ENCODE data around the gene PHKB.

Gene PHKB

DNA sequence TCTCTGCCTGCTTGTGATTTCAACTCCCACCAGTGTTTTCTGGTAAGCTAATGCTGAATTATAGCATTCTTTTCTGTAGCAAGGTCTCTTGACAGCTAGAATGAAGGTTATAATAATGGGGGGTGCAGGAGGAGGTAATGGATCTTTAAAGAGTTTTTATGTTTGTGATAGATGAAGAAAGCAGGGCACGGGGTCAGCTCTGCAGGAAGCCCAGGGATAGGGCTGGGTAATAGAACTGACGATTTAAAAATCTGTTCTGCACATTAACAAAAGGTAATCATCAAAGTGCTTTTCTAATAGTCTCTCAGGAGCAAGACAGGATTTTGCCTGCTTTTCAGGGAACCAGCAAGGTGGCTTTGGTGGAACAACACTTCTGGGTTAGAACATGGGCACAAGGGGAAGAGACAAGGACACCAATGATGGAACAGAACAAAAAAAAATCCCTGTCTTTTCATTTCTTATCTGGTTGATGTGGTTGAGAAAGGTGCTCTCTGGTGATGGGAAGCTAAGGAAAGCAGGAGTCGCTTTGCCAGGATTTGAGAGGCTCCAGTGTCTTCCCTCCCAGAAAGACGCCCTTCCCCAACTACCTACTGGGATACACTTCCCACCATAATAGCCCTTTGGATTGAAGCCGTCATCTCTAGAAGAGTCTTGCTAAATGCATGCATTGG, 263.1 kb downstream of the PHKB start:
- H3K4me1 Mint-ChIP-seq, result no peaks in the 10 kb centered on the region
- H3K4me3 Mint-ChIP-seq, result no peak overlapping the region
- peaks cover 2% of the 10 kb centered on the region for H3K27me3 Mint-ChIP-seq
- H3K27ac Mint-ChIP-seq, result no peak overlapping the region
- H3K9me3 Mint-ChIP-seq, result no peaks in the 10 kb centered on the region
- H3K36me3 Mint-ChIP-seq, result no peaks in the 10 kb centered on the region

DNA sequence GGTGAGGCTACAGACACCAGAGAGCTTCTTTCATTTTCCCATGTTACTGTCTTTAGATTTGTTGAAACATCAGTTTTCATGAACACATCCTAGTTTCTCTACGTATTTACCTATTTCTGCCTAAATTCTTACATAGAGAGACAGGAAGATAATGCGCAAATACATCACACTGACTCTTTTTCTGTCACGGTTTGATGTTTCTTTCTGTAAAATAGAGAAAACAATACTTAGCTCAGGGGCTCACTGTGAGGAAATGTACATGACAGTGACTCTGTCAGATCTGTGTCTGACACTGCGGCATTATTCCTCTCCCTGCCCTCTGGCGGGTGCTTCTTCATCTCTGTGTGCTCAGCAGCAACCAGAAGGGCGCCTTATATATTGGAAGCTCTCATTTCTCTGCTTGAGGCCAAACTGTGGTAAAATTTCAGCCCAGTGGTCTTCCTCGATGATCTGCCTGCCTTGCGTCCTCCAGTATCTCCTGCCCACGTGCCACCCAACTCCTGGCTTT, 264.1 kb downstream of the PHKB start:
- Mint-ChIP-seq H3K4me1 (no peaks in the 10 kb centered on the region), H3K9me3 (no peaks in the 10 kb centered on the region), H3K27me3 (peaks cover 2% of the 10 kb centered on the region), H3K27ac (no peak overlapping the region), H3K36me3 (no peaks in the 10 kb centered on the region), H3K4me3 (no peak overlapping the region)

DNA sequence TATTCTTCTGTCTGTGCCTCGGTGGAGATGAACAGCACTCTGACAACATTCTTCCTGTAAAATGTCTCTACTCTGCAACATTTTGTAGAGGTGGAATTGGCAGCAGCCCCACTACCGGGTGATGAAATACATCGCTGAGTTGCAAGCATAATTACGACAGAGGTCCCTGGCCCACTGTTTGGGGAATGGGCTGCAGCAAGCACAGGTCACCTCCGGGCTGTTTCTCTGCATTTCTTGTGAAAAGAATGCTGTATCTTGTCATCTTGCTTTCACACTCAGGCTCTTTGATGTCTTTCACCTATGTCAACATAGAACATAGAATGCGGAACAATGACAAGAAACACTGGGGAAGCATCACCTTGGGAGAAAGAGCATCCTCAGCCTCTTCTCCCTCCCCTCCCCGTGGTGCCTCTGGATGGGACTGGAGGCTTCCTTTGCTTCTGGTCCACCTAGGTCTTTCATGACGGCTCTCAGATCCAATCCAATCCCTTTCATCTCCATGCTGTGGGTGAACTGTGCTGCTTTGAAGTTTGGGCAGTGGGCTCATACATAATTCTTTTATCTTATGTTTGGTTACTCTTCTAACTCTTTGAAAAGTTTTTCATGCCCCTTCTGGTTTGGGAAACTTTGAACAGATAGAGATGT, 265.0 kb downstream of the PHKB start:
- H3K4me3 Mint-ChIP-seq, result no peak overlapping the region
- no peaks in the 10 kb centered on the region for H3K36me3 Mint-ChIP-seq
- peaks cover 2% of the 10 kb centered on the region for H3K27me3 Mint-ChIP-seq
- no peaks in the 10 kb centered on the region for H3K4me1 Mint-ChIP-seq
- no peak overlapping the region for H3K27ac Mint-ChIP-seq
- H3K9me3 Mint-ChIP-seq, result no peaks in the 10 kb centered on the region

DNA sequence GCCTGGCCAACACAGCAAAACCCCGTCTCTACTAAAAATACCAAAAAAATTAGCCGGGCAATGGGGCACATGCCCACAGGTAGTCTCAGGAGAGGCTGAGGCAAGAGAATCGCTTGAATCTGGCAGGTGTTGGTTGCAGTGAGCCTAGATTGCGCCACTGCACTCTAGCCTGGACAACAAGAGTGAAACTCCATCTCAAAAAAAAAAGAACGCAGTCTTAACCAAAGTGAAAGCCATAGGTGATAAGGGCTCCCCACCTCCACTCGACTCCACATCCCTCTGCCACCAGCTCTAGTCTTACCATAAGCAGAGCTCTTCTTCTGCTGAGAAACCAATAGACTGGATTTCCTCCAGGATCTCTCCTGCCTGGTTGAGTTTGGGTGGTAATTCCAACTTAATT, 266.0 kb downstream of the PHKB start:
- no peaks in the 10 kb centered on the region for H3K4me1 Mint-ChIP-seq
- no peak overlapping the region for H3K4me3 Mint-ChIP-seq
- H3K27me3 Mint-ChIP-seq, result peaks cover 4% of the 10 kb centered on the region
- no peaks in the 10 kb centered on the region for H3K9me3 Mint-ChIP-seq
- H3K27ac Mint-ChIP-seq, result no peak overlapping the region
- no peaks in the 10 kb centered on the region for H3K36me3 Mint-ChIP-seq

DNA sequence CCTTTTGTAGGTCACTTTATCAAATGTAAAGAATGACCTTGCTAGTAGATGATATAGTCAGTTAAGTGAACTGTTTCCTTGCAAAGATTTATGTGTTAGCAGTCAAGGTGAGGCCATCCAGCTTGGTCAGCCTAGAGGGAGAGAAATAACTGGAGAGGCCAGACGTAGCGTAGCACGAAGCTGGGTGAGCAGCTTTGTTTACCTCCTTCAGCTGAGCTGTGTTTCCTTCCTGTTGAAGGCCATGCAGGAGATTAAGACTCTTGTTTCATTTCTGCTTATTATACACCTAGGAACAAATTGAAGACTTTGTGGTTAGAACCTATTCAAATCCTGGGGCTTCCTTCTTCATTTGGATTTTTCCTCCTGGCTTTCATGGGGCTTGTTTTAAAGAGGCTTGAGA, 267.1 kb downstream of the PHKB start:
- Mint-ChIP-seq H3K9me3 (no peaks in the 10 kb centered on the region), H3K4me3 (no peak overlapping the region), H3K4me1 (no peaks in the 10 kb centered on the region), H3K36me3 (no peaks in the 10 kb centered on the region), H3K27me3 (peaks cover 6% of the 10 kb centered on the region), H3K27ac (no peak overlapping the region)

DNA sequence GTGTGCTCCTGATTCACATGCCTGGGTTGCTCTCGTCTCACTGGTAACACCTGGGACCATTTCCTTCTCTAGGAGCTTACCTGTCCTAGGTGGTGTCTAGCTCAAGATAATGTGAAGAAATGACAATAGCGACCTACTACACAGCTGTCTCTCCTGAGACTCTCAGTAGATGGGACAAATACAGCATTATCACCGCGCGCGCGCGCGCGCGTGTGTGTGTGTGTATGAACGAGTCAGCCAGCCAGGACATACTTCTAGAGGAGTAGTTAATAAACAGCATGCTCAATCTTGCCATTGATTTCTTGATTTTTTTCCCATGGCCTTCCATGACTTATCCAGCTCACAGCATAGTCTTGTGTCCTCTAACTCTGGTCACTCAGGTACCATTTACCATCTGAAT, 268.6 kb downstream of the PHKB start:
- H3K4me1 Mint-ChIP-seq, result no peaks in the 10 kb centered on the region
- H3K4me3 Mint-ChIP-seq, result no peak overlapping the region
- H3K9me3 Mint-ChIP-seq, result no peaks in the 10 kb centered on the region

DNA sequence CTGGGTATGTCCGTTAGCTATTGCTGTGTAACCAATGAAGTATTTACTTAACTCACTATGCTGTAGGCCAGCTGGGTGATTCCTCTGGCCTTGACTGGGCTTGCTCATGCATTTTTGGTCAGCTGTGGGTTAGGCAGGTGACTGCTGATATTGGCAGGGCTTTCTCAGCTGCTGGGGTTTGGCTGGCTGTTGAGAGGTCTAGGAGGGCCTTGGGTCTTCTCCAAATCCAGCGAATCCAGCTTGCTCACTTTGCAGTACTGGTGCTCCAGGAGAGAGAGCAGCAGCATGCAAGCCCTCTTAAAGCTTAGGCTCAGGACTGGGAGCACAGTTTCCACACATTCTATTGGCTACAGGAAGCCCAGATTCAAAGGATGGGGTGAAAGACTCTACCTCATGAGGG, 270.1 kb downstream of the PHKB start:
- Mint-ChIP-seq H3K4me1 (no peaks in the 10 kb centered on the region), H3K4me3 (no peak overlapping the region), H3K9me3 (no peaks in the 10 kb centered on the region), H3K27me3 (peaks cover 5% of the 10 kb centered on the region), H3K36me3 (no peaks in the 10 kb centered on the region), H3K27ac (no peak overlapping the region)

More for the DNA sequence above, 268.6 kb downstream of the PHKB start:
- H3K27ac Mint-ChIP-seq, result no peak overlapping the region
- H3K36me3 Mint-ChIP-seq, result no peaks in the 10 kb centered on the region
- peaks cover 7% of the 10 kb centered on the region for H3K27me3 Mint-ChIP-seq

DNA sequence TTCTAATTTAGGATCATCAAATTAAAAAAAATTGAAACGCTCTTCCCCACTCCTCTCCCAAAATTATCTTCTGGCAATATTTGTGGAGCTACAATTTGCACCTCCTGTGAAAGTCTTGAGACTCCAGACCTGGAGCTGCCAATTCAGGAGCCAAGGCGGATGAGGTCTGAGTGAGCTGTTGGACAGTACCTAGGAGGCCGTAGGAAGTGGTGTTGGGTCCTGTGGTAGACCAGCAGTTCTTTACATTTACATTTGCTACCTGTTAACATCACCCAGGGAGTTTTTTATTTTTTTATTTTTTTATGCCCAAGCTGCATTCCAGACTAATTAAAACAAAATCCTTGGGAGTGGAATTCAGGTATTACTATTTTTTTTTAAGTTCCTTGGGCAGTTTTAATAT, 271.0 kb downstream of the PHKB start:
- Mint-ChIP-seq H3K4me3 (no peak overlapping the region), H3K9me3 (no peaks in the 10 kb centered on the region), H3K4me1 (no peaks in the 10 kb centered on the region), H3K27me3 (peaks cover 5% of the 10 kb centered on the region), H3K27ac (no peak overlapping the region), H3K36me3 (no peaks in the 10 kb centered on the region)

DNA sequence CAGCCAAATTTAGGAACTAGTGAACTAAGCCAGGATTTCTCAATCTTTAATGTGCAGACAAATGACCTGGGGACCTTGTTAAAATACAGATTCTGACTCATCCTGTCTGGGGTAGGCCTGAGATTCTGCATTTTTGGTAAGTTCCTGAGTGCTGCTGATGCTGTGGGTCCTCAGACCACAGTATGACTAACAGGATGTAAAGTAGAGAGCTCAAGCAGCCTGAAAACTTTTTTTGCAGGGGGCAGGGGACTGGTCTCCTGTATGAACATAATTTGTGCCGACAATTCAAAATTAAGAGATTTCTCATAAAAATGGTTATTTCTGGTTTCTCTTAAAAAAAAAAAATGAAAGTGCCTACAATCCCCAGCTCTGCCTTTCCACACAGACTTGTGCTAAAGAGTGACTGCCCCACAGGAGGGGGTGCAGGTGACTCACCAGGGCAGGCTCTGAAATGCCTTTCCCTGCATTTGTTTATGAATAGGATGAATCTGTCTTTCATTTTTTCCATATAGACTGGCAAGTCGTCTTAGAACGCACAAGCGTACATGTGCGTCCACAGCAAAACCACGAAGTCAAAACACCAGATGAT, 271.5 kb downstream of the PHKB start:
- Mint-ChIP-seq H3K9me3 (no peaks in the 10 kb centered on the region), H3K4me3 (no peak overlapping the region), H3K36me3 (no peaks in the 10 kb centered on the region), H3K4me1 (no peaks in the 10 kb centered on the region), H3K27ac (no peak overlapping the region), H3K27me3 (peaks cover 5% of the 10 kb centered on the region)

DNA sequence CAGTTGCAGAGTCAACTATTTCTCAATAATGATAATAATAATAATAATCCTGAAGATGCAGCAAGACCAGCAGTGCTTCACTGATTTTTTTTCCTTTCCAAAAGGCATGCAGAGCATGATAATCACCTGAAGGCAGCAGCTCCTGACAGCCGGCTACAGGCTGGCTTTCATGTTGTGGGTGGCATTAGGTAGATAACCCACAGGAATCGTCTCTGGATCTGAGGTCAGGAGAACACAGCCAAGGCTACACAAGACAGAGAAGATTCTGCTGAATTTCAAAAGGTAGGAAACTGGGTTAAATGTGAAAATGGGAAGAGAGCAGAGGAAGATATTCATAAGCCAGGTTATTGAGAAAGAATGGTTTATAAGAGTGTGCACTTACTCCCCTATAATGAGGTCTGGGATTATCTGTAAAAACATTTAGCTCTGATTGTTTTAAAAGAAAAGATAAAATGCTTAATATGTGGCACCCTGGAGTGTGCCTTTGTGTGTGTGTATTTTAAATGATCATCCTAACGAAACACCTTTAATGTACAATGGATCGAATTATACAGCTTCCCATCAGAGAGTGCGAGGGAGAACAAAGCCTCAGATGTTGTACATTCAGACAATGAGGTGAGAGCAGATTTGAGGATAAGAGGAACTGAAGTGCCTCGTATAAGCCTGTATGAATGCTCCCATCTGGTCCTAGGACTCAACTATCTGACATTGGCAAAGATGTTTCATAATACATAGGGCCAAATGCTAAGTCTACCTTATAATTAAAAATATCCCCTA, 273.1 kb downstream of the PHKB start:
- Mint-ChIP-seq H3K36me3 (peaks cover 2% of the 10 kb centered on the region), H3K4me3 (no peak overlapping the region), H3K4me1 (no peaks in the 10 kb centered on the region), H3K9me3 (peaks cover 6% of the 10 kb centered on the region), H3K27me3 (peaks cover 5% of the 10 kb centered on the region), H3K27ac (no peak overlapping the region)

DNA sequence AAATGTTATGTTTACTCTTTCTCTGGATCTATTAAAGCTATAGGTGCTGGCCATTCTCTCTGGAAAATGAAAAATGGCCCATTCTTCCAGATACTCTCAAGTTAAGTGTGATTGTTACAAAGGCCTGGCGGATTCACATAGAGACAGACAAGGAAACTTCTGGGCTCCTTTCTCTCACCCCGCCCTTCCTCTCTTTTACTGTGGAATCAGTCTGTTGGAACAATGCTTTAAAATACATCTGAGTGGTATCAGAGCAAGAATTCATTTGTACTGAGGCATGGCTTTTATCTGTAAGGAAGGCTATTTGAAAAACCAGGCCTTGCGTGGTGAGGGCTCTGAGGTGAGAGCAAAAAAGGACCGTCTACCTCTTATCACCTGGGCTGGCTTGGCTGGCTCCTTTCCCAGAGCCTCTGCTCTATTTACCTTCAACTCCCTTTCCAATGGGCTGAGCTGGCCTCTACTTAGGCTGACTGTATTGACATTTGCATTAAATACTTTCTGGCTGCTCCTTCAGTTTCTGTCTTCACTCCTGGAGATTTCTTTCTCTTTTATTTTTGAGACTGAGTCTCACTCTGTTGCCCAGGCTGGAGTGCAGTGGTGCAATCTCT, 274.0 kb downstream of the PHKB start:
- Mint-ChIP-seq H3K9me3 (peaks cover 8% of the 10 kb centered on the region), H3K27me3 (peaks cover 5% of the 10 kb centered on the region), H3K4me1 (no peaks in the 10 kb centered on the region), H3K36me3 (peaks cover 2% of the 10 kb centered on the region), H3K4me3 (no peak overlapping the region), H3K27ac (no peak overlapping the region)

DNA sequence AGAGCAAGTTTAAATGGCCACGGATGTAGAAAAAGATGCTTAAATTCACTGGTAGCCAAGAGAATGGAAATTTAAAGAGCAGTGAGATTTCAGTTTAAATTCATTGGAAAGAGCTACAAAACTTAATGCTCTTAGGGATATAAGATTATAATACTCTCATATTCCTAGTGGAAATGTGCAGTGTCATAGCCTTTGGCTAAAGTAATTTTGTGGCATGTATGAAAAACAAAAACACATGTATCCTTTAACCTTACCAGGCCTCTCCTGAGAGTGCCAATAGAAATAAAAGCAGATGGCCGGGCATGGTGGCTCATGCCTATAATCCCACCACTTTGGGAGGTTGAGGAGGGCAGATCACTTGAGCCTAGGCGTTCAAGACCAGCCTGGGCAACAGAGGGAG, 289.2 kb downstream of the PHKB start:
- Mint-ChIP-seq H3K4me3 (no peak overlapping the region), H3K27ac (no peak overlapping the region), H3K4me1 (no peaks in the 10 kb centered on the region), H3K27me3 (peaks cover 11% of the 10 kb centered on the region), H3K9me3 (no peaks in the 10 kb centered on the region), H3K36me3 (no peaks in the 10 kb centered on the region)
